SIG-M5 (cell line): ENCODE measurements around the gene GLYR1.

Experiments
- DNase-seq: peaks from one replicate; lab custom pipeline; 2025; lab: John Stamatoyannopoulos, UW

GLYR1 gene

DNA sequence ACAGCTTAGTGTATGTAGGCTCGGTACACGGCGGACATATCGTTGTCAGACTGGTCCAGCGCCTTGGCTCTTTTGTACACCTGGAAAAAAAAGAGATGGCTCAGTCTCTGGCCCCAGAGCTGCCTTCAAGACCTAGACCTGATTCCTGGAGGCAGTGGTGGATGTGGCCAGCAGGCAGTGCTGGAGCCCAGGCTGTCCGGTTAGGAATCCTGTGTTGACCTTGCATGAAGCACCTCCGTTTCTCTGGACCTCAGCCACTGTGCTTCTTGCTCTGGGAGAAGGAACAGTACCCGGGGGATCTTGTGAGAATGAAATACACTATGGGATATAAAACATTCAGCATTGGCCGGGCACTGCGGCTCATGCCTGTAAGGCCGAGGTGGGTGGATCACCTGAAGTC lies 41.9 kb downstream of the GLYR1 start:
- no peak for DNase-seq

DNA sequence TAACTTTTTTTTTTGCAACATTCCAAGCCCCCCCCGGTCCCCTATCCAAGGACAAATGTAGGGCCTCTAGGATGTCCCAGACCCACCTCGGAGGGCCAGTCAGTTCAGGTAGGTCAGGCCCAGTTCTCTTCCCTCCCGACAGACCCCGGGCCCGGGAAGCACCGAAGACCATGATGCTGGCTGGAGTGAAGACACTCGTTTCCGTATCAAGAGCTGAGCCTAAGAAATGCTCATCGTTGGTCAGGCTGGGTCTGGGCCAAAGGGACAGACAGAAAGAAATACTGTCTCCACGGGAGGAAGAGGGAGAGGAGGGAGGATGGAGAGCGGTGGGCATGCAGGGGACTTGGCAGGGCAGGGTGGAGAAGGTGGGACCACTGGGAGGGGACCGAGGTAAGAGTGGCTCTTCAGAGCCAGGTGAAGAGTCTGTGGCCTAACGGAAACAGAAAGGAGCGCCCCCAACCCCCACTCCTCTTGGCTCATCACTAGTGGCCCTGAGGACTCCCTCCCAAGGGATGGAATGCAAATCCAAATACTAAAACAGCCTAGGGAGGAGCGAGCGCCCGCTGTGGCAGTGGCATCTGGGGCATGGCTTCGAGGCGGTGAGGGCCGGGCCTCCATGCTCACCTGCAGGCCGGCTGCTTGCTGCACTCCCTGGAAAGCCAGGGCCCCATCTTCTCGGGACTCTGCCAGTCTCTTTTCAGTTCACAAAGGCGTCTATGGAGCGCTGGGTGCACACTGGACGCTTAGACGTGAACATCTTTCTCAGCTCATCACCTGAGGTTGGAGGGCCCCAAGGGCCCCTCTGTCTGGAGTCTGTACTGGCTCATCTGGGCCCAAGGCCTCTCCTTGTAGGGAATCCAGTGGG lies 43.0 kb downstream of the GLYR1 start:
- no peak for DNase-seq

DNA sequence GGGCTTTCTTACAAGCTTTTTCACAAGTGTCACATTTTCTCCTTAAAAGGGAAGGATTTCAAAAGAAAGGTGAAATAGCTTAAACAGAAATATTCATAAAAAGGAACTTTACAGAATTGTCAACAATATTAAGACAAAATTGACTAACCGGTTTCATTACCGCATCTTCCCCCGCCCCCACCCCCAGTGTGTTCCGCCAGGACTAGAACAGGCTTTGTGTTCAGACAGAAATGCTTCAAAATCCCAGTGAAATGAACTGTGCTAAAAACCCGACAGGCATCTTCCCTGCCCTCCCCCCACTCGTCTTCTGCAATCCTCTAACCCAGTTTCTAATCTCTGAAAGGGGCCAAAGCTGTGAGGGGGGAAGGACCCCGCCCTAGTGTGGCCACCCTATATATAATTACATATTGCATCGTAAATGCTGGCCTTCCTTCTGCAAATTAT lies 43.7 kb downstream of the GLYR1 start:
- DNase-seq: no peak

DNA sequence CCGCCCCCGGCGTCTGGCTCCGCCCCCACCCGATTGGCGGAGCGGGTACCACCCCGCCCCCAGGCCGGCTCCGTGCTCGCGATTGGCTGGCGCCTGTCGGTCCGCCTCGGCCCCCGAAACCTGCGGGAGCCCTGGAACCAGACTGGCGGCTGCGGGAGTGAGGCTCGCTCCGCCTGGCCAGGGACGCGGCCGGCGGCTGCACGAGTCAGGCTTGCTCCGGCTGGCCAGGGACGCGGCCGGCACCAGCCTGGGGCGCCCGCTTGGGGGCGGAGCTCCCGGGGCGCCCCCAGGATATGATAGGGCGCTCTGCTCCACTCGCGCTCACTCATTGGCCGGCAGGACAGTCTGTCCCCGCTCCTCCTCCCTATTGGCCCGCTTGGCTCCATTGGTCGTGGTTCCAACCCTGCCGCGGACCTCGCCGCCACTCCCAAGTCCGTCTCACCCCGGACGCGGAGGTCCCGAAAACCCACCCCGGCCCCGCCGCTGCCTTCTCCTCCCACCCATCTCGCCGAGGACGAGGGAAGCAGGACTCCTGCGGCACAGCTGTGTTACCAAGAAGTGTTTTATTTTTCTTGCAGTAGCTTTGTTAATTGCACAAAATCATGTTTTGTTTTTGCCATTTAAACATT lies 44.3 kb downstream of the GLYR1 start:
- DNase-seq: peak; percentile 56

DNA sequence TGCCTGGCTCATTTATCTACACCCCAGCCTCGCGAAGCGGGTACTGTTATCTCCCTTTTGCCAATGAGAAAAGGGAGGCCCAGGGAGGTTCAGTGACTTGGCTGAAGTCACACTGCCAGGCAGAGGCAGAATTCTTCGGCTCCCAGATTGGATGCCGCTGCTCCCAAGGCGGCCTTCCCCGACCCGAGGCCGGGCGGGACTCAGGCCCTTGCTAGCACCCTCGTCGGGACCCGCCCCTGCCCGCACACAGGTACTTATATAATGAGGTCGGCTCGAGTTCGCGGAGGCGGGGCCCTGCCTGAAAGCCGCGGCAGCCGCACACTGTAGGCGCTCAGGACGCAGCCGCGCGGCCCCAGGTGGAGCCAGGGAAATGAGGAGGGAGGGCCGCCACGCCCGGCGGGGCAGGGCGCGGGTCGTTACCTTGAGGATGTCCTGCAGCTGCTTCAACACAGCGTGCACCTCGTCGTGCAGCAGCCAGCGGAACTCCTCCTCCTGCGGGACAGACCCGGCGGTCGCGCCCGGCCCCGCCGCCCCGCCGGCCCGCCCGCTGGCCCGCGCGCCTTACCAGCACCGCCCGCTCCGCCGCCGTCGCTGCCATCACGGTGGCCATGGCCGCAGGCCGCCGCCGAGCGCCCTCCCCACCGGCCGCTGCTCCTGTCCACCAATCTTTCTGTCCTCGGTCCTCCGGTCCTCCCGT lies 45.0 kb downstream of the GLYR1 start, which contains the start of gene ROGDI:
Gene ROGDI (minus strand): TSS at position 672 of the 697 bp plus-strand sequence. CDS start 62 bp downstream, at position 610.
- DNase-seq: no peak

DNA sequence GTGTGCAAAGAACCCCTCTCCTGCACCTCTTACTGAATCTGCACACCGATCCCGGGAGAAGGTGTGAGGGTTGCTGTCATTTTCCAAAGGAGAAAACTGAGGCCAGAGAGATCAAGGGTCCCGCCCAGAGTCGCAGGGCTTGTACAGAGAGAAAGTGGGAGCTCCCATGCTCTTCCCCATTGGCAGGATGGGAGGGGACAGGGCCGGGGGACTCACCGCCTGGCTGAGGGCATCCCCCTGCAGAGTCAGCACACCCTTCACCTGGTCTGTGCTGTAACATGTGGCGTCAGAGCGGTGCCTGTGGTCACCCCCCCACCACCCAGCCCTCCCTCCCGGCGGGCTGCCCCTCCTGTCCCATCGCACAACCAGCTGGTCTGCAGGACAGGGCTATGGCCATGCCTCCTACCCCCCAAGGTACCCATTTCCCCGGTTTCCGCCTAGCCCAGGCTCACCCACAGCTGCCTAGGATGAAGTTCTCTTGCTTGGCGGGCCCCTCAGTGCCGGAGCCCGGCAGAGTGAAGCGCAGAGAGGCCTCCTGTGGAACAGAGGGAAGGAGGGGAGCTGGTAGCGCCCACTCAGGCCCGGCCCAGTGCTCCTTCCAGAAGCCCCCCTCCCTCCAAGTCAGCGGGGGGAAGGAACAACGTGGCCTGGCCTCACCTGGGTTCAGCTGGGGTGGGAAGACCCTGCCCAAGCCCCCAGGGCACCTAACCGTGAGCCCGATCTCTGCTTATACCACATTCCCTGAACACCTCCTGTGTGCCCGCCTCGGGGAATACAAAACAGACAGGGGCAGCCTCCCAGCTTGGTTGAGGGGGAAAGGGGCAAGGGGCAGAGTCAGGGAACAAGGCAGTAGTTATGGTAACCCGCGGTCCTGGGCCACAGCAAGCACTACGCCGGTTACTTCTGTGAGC lies 45.8 kb downstream of the GLYR1 start:
- no peak for DNase-seq

DNA sequence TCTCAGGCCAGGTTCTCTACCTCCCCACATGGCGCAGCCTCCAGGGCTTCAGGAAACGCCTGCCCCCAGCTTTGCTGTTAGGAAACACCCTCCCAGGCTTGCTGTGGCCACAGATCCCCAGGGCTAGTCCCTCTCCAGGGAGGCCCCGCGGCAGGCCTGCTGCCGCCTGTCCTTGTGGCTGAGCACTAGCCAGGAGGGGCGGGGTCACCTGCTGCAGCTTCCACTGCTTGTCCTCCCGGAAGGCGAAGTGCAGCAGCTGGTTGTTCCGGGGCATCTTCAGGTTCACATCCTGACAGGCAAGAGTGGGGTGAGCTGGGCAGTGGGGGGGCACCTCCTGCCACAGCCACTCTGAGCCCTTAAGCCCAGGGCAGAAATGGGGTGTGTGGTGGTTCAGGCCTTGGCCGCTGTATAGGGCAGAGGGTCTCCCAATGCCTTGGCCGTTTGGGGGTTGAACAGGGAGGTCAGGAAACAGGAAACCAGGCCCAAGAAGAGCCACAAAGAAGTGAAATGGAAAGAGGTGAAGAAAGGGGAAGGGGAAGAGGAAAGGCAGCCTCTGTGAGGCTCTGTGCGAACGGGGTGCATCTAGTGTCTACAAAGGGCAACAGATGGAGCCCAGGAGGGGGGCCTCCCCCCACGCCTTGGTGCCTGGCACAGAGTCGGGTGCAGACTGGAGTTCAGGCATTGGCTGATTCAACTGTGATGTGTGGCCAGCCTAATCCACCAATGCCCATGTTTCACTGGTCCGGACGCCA lies 46.6 kb downstream of the GLYR1 start:
- DNase-seq: no peak

DNA sequence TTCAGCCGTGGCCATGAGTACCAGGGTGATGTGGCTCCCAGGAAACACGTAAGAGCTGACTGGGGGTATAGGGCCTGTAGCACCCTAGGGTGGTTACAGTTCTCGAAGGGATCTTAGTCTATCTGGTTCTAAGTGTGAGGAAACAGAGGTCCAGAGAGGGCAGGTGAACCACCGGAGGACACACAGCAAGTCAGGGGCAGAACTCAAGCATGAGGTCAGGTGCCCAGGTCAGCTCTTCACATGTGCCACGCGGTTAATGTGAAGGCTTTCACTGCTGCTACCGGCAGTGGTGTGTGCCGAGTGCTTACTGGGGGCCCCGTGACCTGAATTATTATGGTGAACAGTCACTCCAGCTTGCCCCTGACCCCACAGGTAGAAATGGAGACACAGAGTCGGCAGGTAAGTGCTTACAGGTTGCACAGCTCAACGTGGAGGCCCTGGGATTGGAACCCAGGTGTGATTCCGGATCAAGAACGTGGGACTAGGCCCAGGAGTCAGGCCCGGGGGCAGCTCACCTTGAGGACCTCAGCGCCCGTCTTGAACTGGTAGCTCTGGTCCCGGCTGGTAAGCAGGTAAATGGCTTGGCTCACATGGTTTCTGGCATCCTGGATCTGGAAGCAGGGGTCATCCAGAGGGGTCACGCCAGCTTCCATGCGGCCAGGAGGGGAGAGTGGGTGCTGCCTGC lies 47.8 kb downstream of the GLYR1 start:
- DNase-seq: no peak

DNA sequence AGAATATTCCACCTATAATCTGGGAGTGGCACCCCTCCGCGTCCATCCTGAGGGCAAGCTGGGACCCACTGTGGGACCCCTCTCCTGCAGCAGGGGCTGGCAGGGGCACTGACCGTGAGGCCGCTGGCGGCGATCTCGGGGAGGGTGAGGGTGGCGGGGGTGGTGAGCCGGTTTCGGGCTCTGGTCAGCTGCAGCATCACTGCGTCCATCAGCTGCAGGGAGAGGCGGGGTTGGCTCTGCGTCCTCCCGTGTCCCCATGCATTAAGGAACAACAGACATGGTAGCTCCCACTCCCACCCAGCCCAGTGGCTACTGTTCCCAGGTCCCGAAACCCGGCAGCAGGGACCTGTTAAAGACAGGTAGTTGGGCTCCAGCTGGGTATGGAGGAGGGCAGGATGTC lies 48.6 kb downstream of the GLYR1 start:
- no peak for DNase-seq

DNA sequence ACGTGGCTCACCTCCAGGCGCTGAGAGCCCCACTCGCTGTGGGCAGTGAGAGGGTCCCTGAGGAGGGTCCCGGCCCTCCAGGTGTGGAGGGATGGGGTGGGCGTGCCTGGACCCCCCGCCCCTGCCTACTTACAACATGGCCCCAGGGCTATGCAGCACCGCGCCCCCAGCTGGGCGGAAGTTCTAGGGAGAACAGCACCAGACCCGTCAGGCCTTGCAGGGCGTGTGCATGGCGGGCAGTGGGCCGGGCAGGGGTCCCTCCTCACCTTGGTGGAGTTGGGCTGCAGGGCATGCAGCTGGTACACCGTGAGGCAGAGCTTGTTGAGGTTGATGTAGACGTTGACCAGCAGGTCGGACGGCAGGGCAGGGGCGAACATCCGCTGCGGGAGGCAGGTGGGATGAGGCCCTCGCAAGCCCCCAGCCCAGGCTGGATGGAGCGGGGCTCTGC lies 49.3 kb downstream of the GLYR1 start:
- no peak for DNase-seq

DNA sequence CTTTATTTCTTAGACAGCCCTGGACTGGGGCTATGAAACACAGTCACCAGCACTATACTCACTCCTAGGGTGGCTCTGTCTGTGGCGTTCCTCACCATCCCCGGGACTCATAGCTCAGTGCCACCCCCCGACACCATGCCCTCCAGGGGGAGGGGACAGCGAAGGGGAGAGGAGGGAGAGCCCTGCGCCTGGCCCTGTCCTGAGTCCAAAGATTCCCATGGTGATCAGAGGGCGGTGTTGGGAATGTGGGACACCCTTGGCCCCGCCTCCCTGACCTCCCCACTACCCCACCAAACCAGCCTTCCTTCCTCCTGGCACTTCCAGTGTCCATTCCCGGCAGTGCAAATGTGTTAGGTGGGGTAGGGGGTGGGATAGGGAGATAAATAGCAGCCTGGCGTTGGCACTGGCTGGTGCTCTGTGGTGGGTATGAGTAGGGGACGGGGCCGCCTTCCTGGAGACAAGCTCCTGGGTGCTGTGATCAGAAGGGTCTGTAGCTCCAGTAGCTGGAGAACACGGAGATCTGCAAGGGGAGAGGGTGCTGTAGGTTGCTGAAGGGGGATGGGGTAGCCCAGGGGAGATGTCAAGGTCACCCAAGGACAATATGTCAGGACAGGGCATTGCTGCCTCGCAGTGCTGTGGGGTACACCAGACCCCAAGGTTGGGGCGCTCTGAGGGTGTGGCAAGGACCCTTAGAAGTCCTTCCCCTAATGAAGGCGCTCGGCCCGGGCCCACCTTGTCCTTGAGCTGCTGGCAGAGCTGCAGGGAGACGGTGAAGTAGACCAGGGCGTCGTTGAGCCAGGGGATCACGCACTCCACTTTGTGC lies 49.9 kb downstream of the GLYR1 start:
- no peak for DNase-seq

DNA sequence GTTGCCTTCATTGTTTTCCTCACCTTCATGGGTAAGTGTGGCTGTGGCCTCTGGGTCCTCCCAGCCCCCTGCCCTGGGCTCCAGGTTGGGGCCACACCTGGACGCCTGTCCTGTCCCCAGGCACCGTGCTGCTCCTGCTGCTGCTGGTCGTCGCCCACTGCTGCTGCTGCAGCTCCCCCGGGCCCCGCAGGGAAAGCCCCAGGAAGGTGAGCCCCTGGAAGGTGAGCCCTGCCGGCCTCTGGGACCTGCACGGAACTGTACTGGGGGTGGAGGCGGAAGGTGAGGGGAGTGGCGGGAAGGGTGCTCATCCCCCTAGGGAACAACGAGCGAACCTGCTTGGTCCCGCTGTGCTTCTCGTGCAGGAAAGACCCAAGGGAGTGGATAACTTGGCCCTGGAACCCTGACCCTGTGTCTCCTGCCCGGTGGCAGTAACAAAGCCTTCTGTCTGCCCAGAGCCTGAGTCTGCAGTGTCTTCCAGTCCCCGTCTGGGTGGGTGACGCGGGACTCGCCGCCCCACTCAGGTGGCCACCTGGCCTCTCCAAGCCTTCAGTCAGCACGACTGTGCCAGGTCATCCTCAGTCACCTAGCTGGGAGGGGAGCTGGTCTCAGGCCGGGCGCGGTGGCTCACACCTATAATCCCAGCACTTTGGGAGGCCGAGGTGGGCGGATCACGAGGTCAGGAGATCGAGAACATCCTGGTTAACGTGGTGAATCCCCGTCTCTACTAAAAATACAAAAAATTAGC lies 51.1 kb downstream of the GLYR1 start:
- DNase-seq: no peak

DNA sequence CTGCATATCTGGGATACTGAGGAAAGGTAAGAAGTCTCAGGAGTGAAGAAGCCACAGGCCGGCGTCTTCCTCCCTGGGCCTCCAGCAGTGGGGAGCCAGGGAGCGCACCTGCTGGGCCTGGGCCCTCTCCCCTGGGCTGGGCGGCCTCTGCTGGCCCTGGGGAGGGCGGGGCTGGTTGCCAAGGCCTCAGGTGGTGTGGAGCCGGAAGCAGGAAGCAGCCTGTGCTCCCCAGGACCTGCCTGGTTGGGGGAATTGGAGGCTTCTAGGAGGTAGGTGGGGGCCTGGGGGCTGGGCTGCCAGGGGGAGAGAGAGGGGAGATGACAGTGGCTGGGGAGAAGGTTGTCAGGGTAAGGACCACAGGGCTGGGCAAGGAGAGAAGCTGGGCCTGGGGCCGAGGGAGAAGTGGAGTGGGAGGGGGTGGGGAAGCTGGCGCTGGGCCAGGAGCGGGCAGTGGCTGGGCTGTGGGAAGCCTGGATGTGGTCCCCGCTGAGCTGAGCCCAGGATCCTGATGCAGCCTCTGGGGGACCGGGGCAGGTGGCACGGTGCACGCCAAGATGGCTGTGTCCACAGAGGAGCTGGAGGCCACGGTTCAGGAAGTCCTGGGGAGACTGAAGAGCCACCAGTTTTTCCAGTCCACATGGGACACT lies 51.8 kb downstream of the GLYR1 start, which contains the start of gene SMIM22:
Gene SMIM22 (plus strand): TSS at position 189 of the 647 bp plus-strand sequence. CDS start 366 bp downstream, at position 555.
- DNase-seq: no peak

DNA sequence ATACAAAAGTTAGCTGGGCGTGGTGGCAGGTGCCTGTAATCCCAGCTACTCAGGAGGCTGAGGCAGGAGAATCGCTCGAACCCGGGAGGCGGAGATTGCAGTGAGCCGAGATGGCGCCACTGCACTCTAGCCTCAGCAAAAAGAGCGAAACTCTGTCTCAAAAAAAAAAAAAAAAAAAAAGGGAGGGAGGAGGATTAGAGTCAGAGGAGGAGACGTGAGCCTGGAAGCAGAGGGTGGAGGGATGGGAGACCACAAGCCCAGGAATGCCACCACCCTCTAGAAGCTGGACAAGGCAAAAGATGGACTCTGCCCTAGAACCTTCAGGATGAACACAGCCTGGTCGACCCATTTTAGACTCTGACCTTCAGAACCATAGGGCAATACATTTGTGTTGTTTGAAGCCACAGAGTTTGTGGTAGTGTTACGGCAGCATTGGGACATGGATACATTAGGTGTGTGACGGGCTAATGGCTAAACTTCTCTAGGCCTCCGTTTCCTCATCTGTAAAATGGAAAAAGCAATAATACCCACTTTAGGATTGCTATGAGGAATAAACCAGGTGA lies 54.1 kb downstream of the GLYR1 start:
- no peak for DNase-seq

DNA sequence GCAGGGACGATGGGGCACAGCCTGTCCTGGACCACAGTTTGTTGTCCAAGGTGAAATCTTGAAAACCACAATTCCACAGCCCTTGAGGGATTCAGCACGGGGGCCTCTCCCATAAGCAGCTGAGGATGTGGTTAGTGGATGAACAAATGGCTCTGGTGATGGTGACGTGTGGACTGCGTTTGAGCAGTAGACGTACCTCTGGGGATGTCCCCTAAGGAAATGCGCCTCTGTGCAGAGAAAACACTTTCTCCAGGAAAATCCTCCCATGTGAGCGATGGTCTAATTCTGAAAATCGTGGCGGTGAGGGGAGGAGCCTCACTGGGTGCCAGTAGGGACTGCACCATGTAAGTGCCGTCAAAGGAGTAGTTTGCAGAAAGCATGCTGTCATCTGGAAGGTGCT lies 56.2 kb downstream of the GLYR1 start:
- no peak for DNase-seq

DNA sequence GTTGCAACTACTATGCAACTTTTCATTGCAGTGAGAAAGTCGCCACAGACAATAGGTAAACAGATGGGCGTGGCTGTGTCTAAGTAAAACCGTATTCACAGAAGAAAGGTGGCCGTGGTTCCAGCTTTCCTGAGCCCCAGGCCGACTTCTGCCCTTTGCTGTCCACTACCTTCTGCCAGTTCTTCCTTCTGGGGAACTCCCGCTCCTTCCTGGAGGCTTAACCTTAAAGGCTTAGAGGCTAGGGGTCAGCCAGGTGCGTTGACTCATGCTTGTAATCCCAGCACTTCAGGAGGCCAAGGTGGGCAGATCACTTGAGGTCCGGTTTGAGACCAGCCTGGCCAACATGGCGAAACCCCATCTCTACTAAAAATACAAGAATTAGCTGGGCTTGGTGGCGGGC lies 56.8 kb downstream of the GLYR1 start:
- DNase-seq: no peak

DNA sequence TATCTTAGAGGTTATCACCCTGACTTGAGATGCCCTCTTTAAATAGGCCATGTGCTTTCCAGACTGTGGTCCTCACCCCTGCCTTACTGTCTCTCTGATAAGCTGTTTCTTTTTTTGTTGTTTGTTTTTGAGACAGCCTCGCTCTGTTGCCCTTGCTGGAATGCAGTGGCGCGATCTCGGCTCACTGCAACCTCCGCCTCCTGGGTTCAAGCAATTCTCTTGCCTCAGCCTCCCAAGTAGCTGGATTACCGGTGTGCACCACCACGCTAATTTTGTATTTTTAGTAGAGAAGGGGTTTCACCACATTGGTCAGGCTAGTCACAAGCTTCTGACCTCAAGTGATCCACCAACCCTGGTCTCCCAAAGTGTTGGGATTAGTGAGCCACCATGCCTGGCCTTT lies 58.2 kb downstream of the GLYR1 start:
- no peak for DNase-seq

DNA sequence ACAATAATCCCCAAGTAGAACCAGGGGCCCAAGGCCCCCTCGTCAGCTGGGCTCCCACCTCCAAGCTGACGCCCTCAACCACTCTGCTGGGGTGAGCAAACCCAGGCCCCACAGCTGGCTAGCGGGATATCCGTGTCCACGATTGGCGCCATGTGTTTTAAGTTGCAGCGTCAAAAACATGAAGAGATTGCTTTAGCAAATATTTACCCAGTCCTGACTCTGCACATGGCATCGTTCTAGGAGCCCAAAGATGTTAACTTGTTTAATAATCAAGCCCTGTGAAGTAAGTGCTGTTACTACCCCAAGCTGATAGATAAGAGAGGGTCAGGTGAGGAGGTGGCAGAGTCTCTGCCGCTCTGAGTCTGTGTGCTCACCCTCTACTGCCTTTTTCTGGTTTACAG lies 58.6 kb downstream of the GLYR1 start:
- no peak for DNase-seq
